ENCODE measurements around the gene CCHCR1.

GRCh38 chr6:31096656-31097055 is 60.9 kb downstream of the CCHCR1 start:
- TF ChIP-seq CTCF (IDR thresholded peaks at IDR 0.05; ENCODE audit: insufficient read depth, low read length, poor library complexity, severe bottlenecking) (no peak), EZH2phosphoT487 (conservative IDR thresholded peaks at IDR 0.05; ENCODE audit: low read length) (no peak)
